Nucleus accumbens (tissue), 56 donors: ENCODE measurements around the gene LCA5L.

ENCODE experiments used
- DNase-seq, 56 donors: peaks; one replicate each; lab custom pipeline; 2025; lab: John Stamatoyannopoulos, UW

The LCA5L gene

DNA sequence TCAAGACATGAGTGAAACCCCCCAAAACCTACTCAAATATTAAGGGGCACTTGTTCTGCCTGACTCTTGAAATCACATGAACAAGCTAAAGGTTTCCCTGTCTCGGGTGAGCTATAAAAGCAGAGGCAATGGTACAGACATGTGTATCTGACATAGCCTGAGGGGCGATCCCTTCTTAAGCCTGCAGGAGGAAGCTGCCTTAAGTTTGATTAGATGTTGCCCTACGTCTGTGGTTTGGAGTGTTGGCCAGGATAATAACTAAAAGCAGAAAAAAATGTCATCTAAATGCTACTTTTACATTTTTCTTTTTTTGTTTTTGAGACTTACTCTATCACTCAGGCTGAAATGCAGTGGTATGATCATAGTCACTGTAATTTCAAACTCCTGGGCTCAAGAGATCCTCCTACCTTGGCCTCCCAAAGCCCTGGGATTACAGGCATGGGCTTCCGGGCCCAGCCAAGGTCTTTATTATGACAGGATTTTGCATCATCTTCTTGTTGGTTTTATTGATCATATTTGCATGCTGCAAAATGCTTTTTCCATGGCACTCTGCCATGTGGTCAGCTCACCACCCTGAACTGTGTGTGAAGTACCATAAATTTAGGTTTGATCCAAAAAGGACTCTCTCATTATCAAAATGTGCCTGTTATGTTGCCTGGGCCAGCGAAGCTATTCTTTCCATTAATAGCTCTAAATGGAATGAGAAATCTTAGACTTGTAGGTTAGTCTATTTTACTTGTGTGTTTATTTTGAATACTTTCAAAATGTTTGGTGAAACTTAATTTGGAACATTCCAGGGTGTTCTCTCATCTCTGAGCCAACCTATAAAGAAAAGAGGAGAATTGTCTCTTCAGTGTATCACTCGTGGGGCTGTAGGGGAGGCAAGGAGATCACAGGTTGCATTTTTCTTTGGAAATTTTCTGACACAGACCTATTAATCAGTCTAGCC lies 81.7 kb downstream of the LCA5L start:
- DNase-seq: no peak

DNA sequence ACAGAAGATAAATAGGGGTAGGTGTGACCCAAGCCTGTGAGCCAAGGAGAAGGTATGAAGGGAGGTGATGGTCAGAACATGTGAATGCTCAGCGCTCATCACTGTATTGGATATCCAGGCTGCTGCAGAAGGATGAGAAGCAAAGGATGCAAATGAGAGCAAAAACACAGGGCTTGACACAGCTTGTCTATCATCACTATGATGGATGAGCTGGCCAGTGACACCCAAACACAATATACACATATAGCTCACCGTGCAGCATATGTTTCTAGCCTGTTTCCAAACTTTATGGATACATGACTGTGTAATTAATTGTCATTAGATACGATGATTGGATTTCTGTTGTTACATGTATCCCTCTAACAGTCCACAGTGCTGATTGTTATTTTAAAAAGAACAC lies 82.8 kb downstream of the LCA5L start:
- DNase-seq: no peak

DNA sequence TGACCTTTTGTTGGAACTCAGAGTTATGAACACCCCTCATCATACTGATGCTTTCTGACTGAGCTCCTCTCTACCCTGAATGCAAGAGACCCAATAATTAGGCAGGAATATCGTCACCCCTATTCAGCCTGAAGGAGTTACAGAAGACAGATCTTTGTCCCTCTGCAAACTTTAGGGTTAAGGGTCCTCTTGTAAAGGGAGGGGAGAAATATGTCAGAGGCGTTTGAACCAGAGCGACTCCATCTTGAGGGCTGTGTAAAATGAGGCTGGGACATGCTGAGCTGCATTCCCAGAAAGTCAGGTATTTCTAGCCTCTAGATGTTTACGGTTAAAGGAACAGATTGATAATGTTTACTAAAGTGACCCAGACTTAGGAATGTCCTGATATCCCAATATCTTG lies 86.2 kb downstream of the LCA5L start:
- DNase-seq: no peak
